ENCODE data around the gene TLE3.

- TF ChIP-seq CTCF (conservative IDR thresholded peaks at IDR 0.05 in 1 of 2, IDR thresholded peaks at IDR 0.05 in 1 of 2; ENCODE audit: low read depth in 1 of 2, low read length in 2 of 2) (no peak), EZH2 (IDR thresholded peaks at IDR 0.05; ENCODE audit: low read length, missing control alignments) (no peak)
These were observed 61.0 kb downstream of the TLE3 start for GRCh38 chr15:70036585-70037291.

Data from fibroblast of lung (primary cell).